Erythroblast (primary cell): ENCODE data around the gene OR1D5.

ENCODE experiments used
- GATA1 ChIP-seq: IDR thresholded peaks from 2 replicates; pipeline ENCODE4 v1.6.1; 2011; ENCODE audit warnings: low read depth, mild to moderate bottlenecking, control low read depth, low read length, moderate library complexity
- POLR2A ChIP-seq: IDR thresholded peaks from 2 replicates; pipeline ENCODE4 v1.6.1; 2011; ENCODE audit warnings: mild to moderate bottlenecking, low read length

GRCh38 chr17:3039736-3040135 is 23.7 kb downstream of the OR1D5 start:
- TF ChIP-seq POLR2A (no peak), GATA1 (no peak)
